Measurements from ENCODE around the gene IFITM10. TPM values are rescaled to one million over a fixed set of nuclear protein-coding genes. Genes with fewer than 3 reads are reported as not detected.

The IFITM10 gene
- total RNA-seq, 4 donors from 2014 or later: 0.13 to 0.85 (median 0.31) TPM; not detected in 1

- H3K9me3 ChIP-seq: no peaks in the 10 kb centered on the region
- no CpG with 5 or more reads among the region's 5 CpGs for WGBS, 2 donors (ENCODE audit: low coverage in 1 of 2)
- no peak for ATAC-seq
- H3K36me3 ChIP-seq: peaks cover 0 to 45% of the 10 kb centered on the region in 2 donors
- no peak overlapping the region for H3K27ac ChIP-seq
- peaks cover 30% of the 10 kb centered on the region for H3K27me3 ChIP-seq
- no peak overlapping the region for H3K4me3 ChIP-seq
- no peak for TF ChIP-seq POLR2A (IDR thresholded peaks at IDR 0.05)
- H3K4me1 ChIP-seq: peaks cover 0 to 46% (median 10%) of the 10 kb centered on the region in 3 donors
Observed at GRCh38 chr11:1751531-1751921, 1.1 kb upstream of the IFITM10 start.

DNA sequence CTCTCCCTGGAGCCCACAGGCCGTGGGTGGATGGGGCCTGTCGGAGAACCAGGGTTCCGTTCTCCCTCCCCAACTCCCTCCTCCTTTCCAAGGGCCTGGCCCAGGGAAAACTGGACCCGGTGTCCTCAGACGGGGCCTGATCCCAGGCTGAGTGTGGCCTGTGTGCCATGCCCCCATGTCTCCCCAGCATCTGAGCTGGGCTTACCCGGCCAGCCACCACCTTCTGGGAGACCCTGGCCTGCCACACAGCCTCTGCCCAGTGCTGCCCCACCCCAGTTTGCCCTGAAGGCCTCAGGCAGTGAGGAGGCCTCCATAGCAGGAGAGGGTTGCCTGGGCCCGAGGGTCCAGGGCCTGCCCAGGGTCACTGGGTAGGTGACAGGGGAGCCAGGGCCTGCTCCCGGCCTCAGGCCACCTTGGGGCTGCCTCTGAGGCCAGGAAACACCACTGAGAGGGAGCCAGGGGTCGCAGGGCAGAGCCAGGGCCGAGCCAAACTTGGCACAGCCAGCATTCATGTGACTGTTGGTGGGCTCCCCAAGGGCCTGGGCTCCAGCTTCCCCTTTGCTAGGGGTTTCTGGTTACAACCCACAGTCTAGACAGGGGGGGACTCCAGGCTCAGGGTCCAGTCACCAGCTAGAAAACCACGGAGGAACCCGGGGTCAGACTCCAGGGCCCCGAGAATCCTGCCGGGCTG lies 590 bp upstream of the IFITM10 start:
- no peaks in the 10 kb centered on the region for H3K9me3 ChIP-seq
- no peak overlapping the region for H3K4me3 ChIP-seq
- H3K4me1 ChIP-seq: peaks cover 0 to 41% (median 10%) of the 10 kb centered on the region in 3 donors
- TF ChIP-seq EP300 (IDR thresholded peaks at IDR 0.05) (no peak), POLR2AphosphoS5 (IDR thresholded peaks at IDR 0.05) (no peak), POLR2A (IDR thresholded peaks at IDR 0.05) (no peak)
- TF ChIP-seq, protein P1, sequence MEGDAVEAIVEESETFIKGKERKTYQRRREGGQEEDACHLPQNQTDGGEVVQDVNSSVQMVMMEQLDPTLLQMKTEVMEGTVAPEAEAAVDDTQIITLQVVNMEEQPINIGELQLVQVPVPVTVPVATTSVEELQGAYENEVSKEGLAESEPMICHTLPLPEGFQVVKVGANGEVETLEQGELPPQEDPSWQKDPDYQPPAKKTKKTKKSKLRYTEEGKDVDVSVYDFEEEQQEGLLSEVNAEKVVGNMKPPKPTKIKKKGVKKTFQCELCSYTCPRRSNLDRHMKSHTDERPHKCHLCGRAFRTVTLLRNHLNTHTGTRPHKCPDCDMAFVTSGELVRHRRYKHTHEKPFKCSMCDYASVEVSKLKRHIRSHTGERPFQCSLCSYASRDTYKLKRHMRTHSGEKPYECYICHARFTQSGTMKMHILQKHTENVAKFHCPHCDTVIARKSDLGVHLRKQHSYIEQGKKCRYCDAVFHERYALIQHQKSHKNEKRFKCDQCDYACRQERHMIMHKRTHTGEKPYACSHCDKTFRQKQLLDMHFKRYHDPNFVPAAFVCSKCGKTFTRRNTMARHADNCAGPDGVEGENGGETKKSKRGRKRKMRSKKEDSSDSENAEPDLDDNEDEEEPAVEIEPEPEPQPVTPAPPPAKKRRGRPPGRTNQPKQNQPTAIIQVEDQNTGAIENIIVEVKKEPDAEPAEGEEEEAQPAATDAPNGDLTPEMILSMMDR (IDR thresholded peaks at IDR 0.05): no peak
- peaks cover 30% of the 10 kb centered on the region for H3K27me3 ChIP-seq
- H3K27ac ChIP-seq: peak overlapping the region in 1 of 4 donors; percentile 9
- peaks cover 0 to 40% of the 10 kb centered on the region in 2 donors for H3K36me3 ChIP-seq
- no CpG with 5 or more reads among the region's 14 CpGs for WGBS, 2 donors (ENCODE audit: low coverage in 1 of 2)
- no peak for ATAC-seq

- Histone ChIP-seq H3K36me3 (peaks cover 0 to 27% of the 10 kb centered on the region in 2 donors), H3K9me3 (no peaks in the 10 kb centered on the region), H3K27ac (no peak overlapping the region), H3K4me1 (peaks cover 0 to 38% (median 10%) of the 10 kb centered on the region in 3 donors), H3K27me3 (peaks cover 30% of the 10 kb centered on the region), H3K4me3 (peak overlapping the region in 1 of 2 donors; percentile 32)
- TF ChIP-seq POLR2A (IDR thresholded peaks at IDR 0.05): no peak
- TF ChIP-seq EP300 (IDR thresholded peaks at IDR 0.05): no peak
- no peak for TF ChIP-seq POLR2AphosphoS5 (IDR thresholded peaks at IDR 0.05)
- no peak for ATAC-seq
- 22 to 49% methylated on average over 3 to 12 of the region's 25 CpGs for WGBS, 2 donors (ENCODE audit: low coverage in 1 of 2)
Observed at GRCh38 chr11:1749395-1750351, 722 bp downstream of the IFITM10 start.

DNA sequence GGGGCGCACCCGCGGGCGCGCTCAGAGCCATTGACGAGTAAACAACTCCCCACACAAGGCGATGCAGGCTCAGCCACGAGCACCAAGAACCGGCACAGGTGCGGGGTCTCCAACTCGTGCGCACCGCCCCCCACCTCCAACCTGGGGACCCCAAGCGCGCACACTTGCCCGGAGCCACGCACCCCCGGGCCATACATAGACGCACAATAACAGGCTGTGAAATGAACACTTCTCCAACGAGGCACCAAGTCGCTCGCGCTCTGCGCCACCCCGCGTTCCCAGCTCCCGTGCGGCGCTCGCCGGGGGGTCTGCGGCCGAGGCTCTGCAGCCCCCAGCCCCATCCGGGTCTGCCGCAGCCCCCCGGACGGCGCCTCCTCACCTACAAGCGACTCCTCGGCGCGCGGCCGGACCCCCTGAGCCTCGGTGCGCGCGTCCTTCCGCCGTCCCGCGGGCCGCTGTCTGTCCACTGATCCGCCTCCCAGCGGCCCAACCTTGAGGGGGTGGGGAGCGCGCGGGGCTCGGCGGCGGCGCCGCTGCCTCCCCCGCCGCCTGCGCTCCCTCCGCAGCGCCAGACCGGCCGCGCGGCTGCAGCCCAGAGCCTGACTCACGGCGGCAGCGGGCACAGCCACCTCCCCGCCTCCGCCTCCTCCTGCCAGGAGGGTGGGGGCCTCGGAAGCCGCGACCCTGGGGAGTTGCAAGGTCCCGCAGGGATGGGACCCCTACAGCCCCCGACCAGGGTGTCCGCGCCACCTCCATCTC lies 1.6 kb downstream of the IFITM10 start:
- WGBS, 2 donors (ENCODE audit: low coverage in 1 of 2): no CpG with 5 or more reads among the region's 84 CpGs
- Histone ChIP-seq H3K27me3 (peaks cover 30% of the 10 kb centered on the region), H3K36me3 (peaks cover 0 to 18% of the 10 kb centered on the region in 2 donors), H3K4me3 (peak overlapping the region in 1 of 2 donors; percentile 32), H3K27ac (no peak overlapping the region), H3K9me3 (no peaks in the 10 kb centered on the region), H3K4me1 (peaks cover 0 to 45% (median 10%) of the 10 kb centered on the region in 3 donors)
- TF ChIP-seq EP300 (IDR thresholded peaks at IDR 0.05): no peak
- peak; percentile 7 for ATAC-seq

- Histone ChIP-seq H3K27ac (no peak overlapping the region), H3K27me3 (peaks cover 30% of the 10 kb centered on the region), H3K9me3 (no peaks in the 10 kb centered on the region), H3K4me1 (peaks cover 0 to 45% (median 10%) of the 10 kb centered on the region in 3 donors), H3K36me3 (peaks cover 0 to 10% of the 10 kb centered on the region in 2 donors), H3K4me3 (peak overlapping the region in 1 of 2 donors; percentile 32)
- 48% methylated on average over 9 of the region's 72 CpGs; no CpG with 5 or more reads in 1 of the 2 donors for WGBS, 2 donors (ENCODE audit: low coverage in 1 of 2)
- TF ChIP-seq POLR2A (IDR thresholded peaks at IDR 0.05) (no peak), POLR2AphosphoS5 (IDR thresholded peaks at IDR 0.05) (no peak)
- ATAC-seq: no peak
Observed at GRCh38 chr11:1747753-1748635, 2.4 kb downstream of the IFITM10 start.
